Sigmoid colon (tissue), 4 donors: Measurements from ENCODE around the gene RNU1-2.
"Not testable (repeated sequence)": the region's sequence is repeated elsewhere in the genome, so short reads cannot be mapped to it uniquely, and the experiment has no call there.

ENCODE experiments used
- EP300 ChIP-seq, 4 donors: sonication (generic); formaldehyde crosslinking; IDR thresholded peaks; one replicate each; pipeline ENCODE4 v1.6.1; 2017; ENCODE audit warnings: antibody characterized with exemption in 4 of 4
- POLR2A ChIP-seq, 2 donors: fragments of 450-650 bp; IDR thresholded peaks; one replicate each; pipeline ENCODE4 v1.6.1; 2016; ENCODE audit warnings: antibody characterized with exemption in 2 of 2, mild to moderate bottlenecking in 2 of 2, moderate library complexity in 2 of 2
- TF ChIP-seq, protein P1 (sequence below), 4 experiments: fragments of 450-650 bp in 3 of 4; fragments of 200-600 bp in 1 of 4; IDR thresholded peaks; one replicate each; pipeline ENCODE4 v1.5.1; 2016 to 2019; ENCODE audit warnings: antibody characterized with exemption in 4 of 4, mild to moderate bottlenecking in 3 of 4, moderate library complexity in 2 of 4

DNA sequence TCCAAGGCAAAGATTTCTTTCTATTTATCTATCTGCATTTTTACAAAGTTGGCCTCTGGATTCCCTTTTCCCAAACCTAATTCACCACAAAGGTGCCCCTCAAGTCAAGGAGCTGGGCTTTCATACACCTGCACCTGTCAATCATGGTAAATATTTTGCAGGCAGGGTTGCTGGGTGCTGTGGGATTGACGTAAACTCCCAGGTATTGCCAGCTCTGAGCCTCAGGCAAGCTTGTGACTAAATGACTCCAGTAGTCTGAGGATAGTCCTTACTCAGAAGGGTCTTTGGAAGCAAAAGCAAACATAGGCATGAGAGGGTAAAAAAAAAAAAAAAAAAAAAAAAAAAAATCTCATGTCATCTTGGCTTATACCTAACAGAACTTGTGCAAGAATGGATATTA is 14.0 kb upstream of the RNU1-2 start:
- TF ChIP-seq, protein P1, sequence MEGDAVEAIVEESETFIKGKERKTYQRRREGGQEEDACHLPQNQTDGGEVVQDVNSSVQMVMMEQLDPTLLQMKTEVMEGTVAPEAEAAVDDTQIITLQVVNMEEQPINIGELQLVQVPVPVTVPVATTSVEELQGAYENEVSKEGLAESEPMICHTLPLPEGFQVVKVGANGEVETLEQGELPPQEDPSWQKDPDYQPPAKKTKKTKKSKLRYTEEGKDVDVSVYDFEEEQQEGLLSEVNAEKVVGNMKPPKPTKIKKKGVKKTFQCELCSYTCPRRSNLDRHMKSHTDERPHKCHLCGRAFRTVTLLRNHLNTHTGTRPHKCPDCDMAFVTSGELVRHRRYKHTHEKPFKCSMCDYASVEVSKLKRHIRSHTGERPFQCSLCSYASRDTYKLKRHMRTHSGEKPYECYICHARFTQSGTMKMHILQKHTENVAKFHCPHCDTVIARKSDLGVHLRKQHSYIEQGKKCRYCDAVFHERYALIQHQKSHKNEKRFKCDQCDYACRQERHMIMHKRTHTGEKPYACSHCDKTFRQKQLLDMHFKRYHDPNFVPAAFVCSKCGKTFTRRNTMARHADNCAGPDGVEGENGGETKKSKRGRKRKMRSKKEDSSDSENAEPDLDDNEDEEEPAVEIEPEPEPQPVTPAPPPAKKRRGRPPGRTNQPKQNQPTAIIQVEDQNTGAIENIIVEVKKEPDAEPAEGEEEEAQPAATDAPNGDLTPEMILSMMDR (IDR thresholded peaks at IDR 0.05): not testable (repeated sequence)
- not testable (repeated sequence) for TF ChIP-seq POLR2A, EP300 (IDR thresholded peaks at IDR 0.05)
